ENCODE data around the gene PTGFRN. TPM values are rescaled to one million over a fixed set of nuclear protein-coding genes. Genes with fewer than 3 reads are reported as not detected.

The PTGFRN gene
- total and polyA plus RNA-seq, 2 experiments from 2014 or later = 17.4 to 32.7 TPM

- no peak overlapping the region for H3K4me2 ChIP-seq
- Mint-ChIP-seq H3K27me3 (ENCODE audit: insufficient read depth, low read depth, poor library complexity) (peaks cover 2% of the 10 kb centered on the region), H3K4me3 (no peak overlapping the region), H3K27ac (0 out of 2 replicates have a peak overlapping the region, but pooled peaks have one; percentile 46), H3K4me1 (peaks cover 9% of the 10 kb centered on the region; the same call in 1 of the 3 replicates), H3K36me3 (ENCODE audit: low read depth) (peaks cover 41% of the 10 kb centered on the region), H3K9me3 (no peaks in the 10 kb centered on the region)
- peaks cover 11% of the 10 kb centered on the region for H3K4me1 ChIP-seq (ENCODE audit: insufficient read depth)
- no peaks in the 10 kb centered on the region; the same call in none of the 2 replicates for H4K20me1 ChIP-seq (replicated peaks; ENCODE audit: insufficient read depth)
- DNase-seq (ENCODE audit: low spot score) = no peak
- H3K27me3 ChIP-seq (ENCODE audit: insufficient read depth) = no peaks in the 10 kb centered on the region
- H3F3A ChIP-seq (replicated peaks; ENCODE audit: low read depth) = no peaks in the 10 kb centered on the region
- no peaks in the 10 kb centered on the region; the same call in 1 of the 2 replicates for H3K36me3 ChIP-seq (ENCODE audit: insufficient read depth)
- peaks cover 6% of the 10 kb centered on the region; the same call in 1 of the 2 replicates for H3K79me2 ChIP-seq (replicated peaks; ENCODE audit: insufficient read depth)
- no peak overlapping the region for H3K27ac ChIP-seq (ENCODE audit: low read depth)
- no peak for ATAC-seq
- TF ChIP-seq CREB1 (CRISPR knock-in tag; IDR thresholded peaks at IDR 0.05; ENCODE audit: low read depth) (no peak), STAT1 (IDR thresholded peaks at IDR 0.05; ENCODE audit: unreplicated experiment) (no peak), REST (IDR thresholded peaks at IDR 0.05; ENCODE audit: unreplicated experiment) (no peak), JUNB (IDR thresholded peaks at IDR 0.05; ENCODE audit: unreplicated experiment) (no peak), CTCF (conservative IDR thresholded peaks at IDR 0.05; ENCODE audit: low read depth in 2 of 2) (no peak)
- H2AFZ ChIP-seq = no peak overlapping the region
- no peaks in the 10 kb centered on the region for H3K9me2 ChIP-seq (ENCODE audit: insufficient read depth)
- no peak overlapping the region for H3K4me3 ChIP-seq
These were observed 35.7 kb downstream of the PTGFRN start for GRCh38 chr1:116945421-116945820.

- TF ChIP-seq ZNF331 (CRISPR knock-in tag; IDR thresholded peaks at IDR 0.05; ENCODE audit: low read depth) (no peak), EZH2phosphoT487 (IDR thresholded peaks at IDR 0.05; ENCODE audit: unreplicated experiment) (no peak), POLR2AphosphoS5 (IDR thresholded peaks at IDR 0.05; ENCODE audit: low read depth) (no peak)
- H3K27ac Mint-ChIP-seq = peak overlapping the region; percentile 46; the same call in 1 of the 2 replicates
- 0 out of 2 replicates have a peak, but pooled peaks cover under 1% of the 10 kb centered on the region for H3K79me2 ChIP-seq (replicated peaks; ENCODE audit: insufficient read depth)
- H3K4me1 Mint-ChIP-seq = 0 out of 3 replicates have a peak, but pooled peaks cover 6% of the 10 kb centered on the region
- H3K36me3 Mint-ChIP-seq (ENCODE audit: low read depth) = peaks cover 44% of the 10 kb centered on the region
- H3K4me2 ChIP-seq = no peak overlapping the region
- ATAC-seq (no peak), DNase-seq (ENCODE audit: low spot score) (no peak)
- no peaks in the 10 kb centered on the region for H3K9me2 ChIP-seq (ENCODE audit: insufficient read depth)
- no peaks in the 10 kb centered on the region; the same call in 1 of the 2 replicates for H3K36me3 ChIP-seq (ENCODE audit: insufficient read depth)
- H2AFZ ChIP-seq = no peak overlapping the region
- H3K27ac ChIP-seq (ENCODE audit: low read depth) = no peak overlapping the region
- no peaks in the 10 kb centered on the region for H3F3A ChIP-seq (replicated peaks; ENCODE audit: low read depth)
- no peak overlapping the region for H3K4me3 Mint-ChIP-seq
- peaks cover 2% of the 10 kb centered on the region for H3K27me3 Mint-ChIP-seq (ENCODE audit: insufficient read depth, low read depth, poor library complexity)
- H3K4me1 ChIP-seq (ENCODE audit: insufficient read depth) = peaks cover 5% of the 10 kb centered on the region
- no peak overlapping the region for H3K4me3 ChIP-seq
- no peaks in the 10 kb centered on the region for H3K9me3 Mint-ChIP-seq
- peaks cover 2% of the 10 kb centered on the region for H4K20me1 ChIP-seq (replicated peaks; ENCODE audit: insufficient read depth)
- no peaks in the 10 kb centered on the region for H3K27me3 ChIP-seq (ENCODE audit: insufficient read depth)
These were observed 36.3 kb downstream of the PTGFRN start for GRCh38 chr1:116945996-116946395.
